Body of pancreas (tissue), 4 donors: ENCODE results near the gene ABCB9.

ENCODE experiments used
- CTCF ChIP-seq, 7 experiments: fragments of 450-650 bp in 4 of 7; fragments of 200-600 bp in 3 of 7; sonication (generic) in 3 of 7; IDR thresholded peaks; one replicate each; pipeline ENCODE4 v1.5.1; 2016 to 2019; ENCODE audit warnings: antibody characterized with exemption in 7 of 7
- POLR2A ChIP-seq, 3 donors: fragments of 450-650 bp; IDR thresholded peaks; one replicate each; pipeline ENCODE4 v1.6.1; 2016; ENCODE audit warnings: antibody characterized with exemption in 3 of 3, mild to moderate bottlenecking in 2 of 3

GRCh38 chr12:122995503-122996187, 29.4 kb upstream of the ABCB9 start:
- TF ChIP-seq CTCF (IDR thresholded peaks at IDR 0.05) = no peak
- TF ChIP-seq POLR2A (IDR thresholded peaks at IDR 0.05) = no peak
